Dermis microvascular lymphatic vessel endothelial cell (primary cell): ENCODE results near the gene CRAMP1. TPM values are rescaled to one million over a fixed set of nuclear protein-coding genes. Genes with fewer than 3 reads are reported as not detected.

ENCODE experiments used
- DNase-seq, 2 donors: peaks; one replicate each; pipeline versions ENCODE4 v3.0.0 to v3.0.0-alpha.2; 2010; ENCODE audit warnings: low read depth in 2 of 2
- total RNA-seq: library from RNA; depleted of rRNA; stranded (reverse); fragments of >200 nt; gene quantifications from 2 replicates; pipeline ENCODE4 v1.2.1, GENCODE V29; 2014

The CRAMP1 gene
- total RNA-seq, 1 donor from 2014 or later: 7.1 TPM

- DNase-seq: no peak
Measured at GRCh38 chr16:1631931-1632637, 19.9 kb downstream of the CRAMP1 start.

GRCh38 chr16:1632638-1632970 is 20.4 kb downstream of the CRAMP1 start:
- DNase-seq: no peak

- DNase-seq: no peak
Measured at GRCh38 chr16:1633310-1633709, 21.1 kb downstream of the CRAMP1 start.

GRCh38 chr16:1634541-1634940 is 22.4 kb downstream of the CRAMP1 start:
- DNase-seq: no peak

- DNase-seq: no peak
Measured at GRCh38 chr16:1635070-1635469, 22.9 kb downstream of the CRAMP1 start.

GRCh38 chr16:1637526-1637925 is 25.4 kb downstream of the CRAMP1 start:
- no peak for DNase-seq

- no peak for DNase-seq
Measured at GRCh38 chr16:1638757-1639156, 26.6 kb downstream of the CRAMP1 start.

GRCh38 chr16:1639282-1639681 is 27.1 kb downstream of the CRAMP1 start:
- DNase-seq: no peak

GRCh38 chr16:1639860-1640259 is 27.7 kb downstream of the CRAMP1 start:
- peak in 1 of 2 donors; percentile 29 for DNase-seq

- DNase-seq: peak; percentile 45 to 63
Measured at GRCh38 chr16:1640261-1640941, 28.2 kb downstream of the CRAMP1 start.

GRCh38 chr16:1641261-1641660 is 29.1 kb downstream of the CRAMP1 start:
- DNase-seq: no peak

- no peak for DNase-seq
Measured at GRCh38 chr16:1642148-1642547, 30.0 kb downstream of the CRAMP1 start.

- no peak for DNase-seq
Measured at GRCh38 chr16:1642753-1643152, 30.6 kb downstream of the CRAMP1 start.

GRCh38 chr16:1643521-1643920 is 31.4 kb downstream of the CRAMP1 start:
- DNase-seq: no peak

- no peak for DNase-seq
Measured at GRCh38 chr16:1645914-1646525, 33.9 kb downstream of the CRAMP1 start.

GRCh38 chr16:1647856-1648255 is 35.7 kb downstream of the CRAMP1 start:
- no peak for DNase-seq

GRCh38 chr16:1650131-1650530 is 38.0 kb downstream of the CRAMP1 start:
- no peak for DNase-seq

- no peak for DNase-seq
Measured at GRCh38 chr16:1651094-1651973, 39.2 kb downstream of the CRAMP1 start.

- no peak for DNase-seq
Measured at GRCh38 chr16:1651974-1652312, 39.8 kb downstream of the CRAMP1 start.

- no peak for DNase-seq
Measured at GRCh38 chr16:1653023-1653422, 40.9 kb downstream of the CRAMP1 start.

- DNase-seq: no peak
Measured at GRCh38 chr16:1654505-1655268, 42.5 kb downstream of the CRAMP1 start.
